ENCODE measurements around the gene NFASC. TPM values are rescaled to one million over a fixed set of nuclear protein-coding genes. Genes with fewer than 3 reads are reported as not detected.
A peak's percentile ranks its signal among the peaks of the same experiment; 100 is the strongest.

The NFASC gene
- total RNA-seq, 2 experiments from 2014 or later = 0.10 to 0.20 TPM

- intact Hi-C loops (cut with micrococcal nuclease) = no loop called here
- DNase-seq = peak; percentile 59
- Mint-ChIP-seq H3K36me3 (ENCODE audit: low read depth) (no peaks in the 10 kb centered on the region), H3K27ac (no peak overlapping the region), H3K27me3 (ENCODE audit: low read depth) (peaks cover 17% of the 10 kb centered on the region), H3K4me1 (ENCODE audit: low read depth) (no peaks in the 10 kb centered on the region), H3K4me3 (no peak overlapping the region), H3K9me3 (no peaks in the 10 kb centered on the region)
- CTCF ChIA-PET = interaction anchor here (0.8 kb wide), 1 partner anchor 31 kb away, joined by 3 read pairs; no protein-coding TSS in a partner anchor
These were observed 33.1 kb upstream of the NFASC start for GRCh38 chr1:204837440-204838084.

- Mint-ChIP-seq H3K4me1 (ENCODE audit: low read depth) (no peaks in the 10 kb centered on the region), H3K27ac (no peak overlapping the region), H3K9me3 (no peaks in the 10 kb centered on the region), H3K36me3 (ENCODE audit: low read depth) (no peaks in the 10 kb centered on the region), H3K27me3 (ENCODE audit: low read depth) (peaks cover 8% of the 10 kb centered on the region), H3K4me3 (no peak overlapping the region)
- CTCF ChIA-PET = interaction anchor here (2.1 kb wide), 1 partner anchor 34 kb away, joined by 8 read pairs; no protein-coding TSS in a partner anchor
- DNase-seq = no peak
- intact Hi-C loops (cut with micrococcal nuclease) = no loop called here
These were observed 29.3 kb upstream of the NFASC start for GRCh38 chr1:204841316-204841715.

- DNase-seq = no peak
- Mint-ChIP-seq H3K4me3 (no peak overlapping the region), H3K36me3 (ENCODE audit: low read depth) (no peaks in the 10 kb centered on the region), H3K27me3 (ENCODE audit: low read depth) (peaks cover 8% of the 10 kb centered on the region), H3K27ac (no peak overlapping the region), H3K9me3 (no peaks in the 10 kb centered on the region), H3K4me1 (ENCODE audit: low read depth) (no peaks in the 10 kb centered on the region)
- intact Hi-C loops (cut with micrococcal nuclease) = no loop called here
- CTCF ChIA-PET = interaction anchor here (2.1 kb wide), 1 partner anchor 35 kb away, joined by 8 read pairs; no protein-coding TSS in a partner anchor
These were observed 28.9 kb upstream of the NFASC start for GRCh38 chr1:204841798-204842197.

- intact Hi-C loops (cut with micrococcal nuclease) = no loop called here
- H3K4me3 Mint-ChIP-seq = no peak overlapping the region
- H3K27ac Mint-ChIP-seq = no peak overlapping the region
- DNase-seq = no peak
- CTCF ChIA-PET = interaction anchor here (2.1 kb wide), 1 partner anchor 35 kb away, joined by 8 read pairs; no protein-coding TSS in a partner anchor
- no peaks in the 10 kb centered on the region for H3K4me1 Mint-ChIP-seq (ENCODE audit: low read depth)
- H3K27me3 Mint-ChIP-seq (ENCODE audit: low read depth) = peaks cover 4% of the 10 kb centered on the region
- H3K9me3 Mint-ChIP-seq = no peaks in the 10 kb centered on the region
- no peaks in the 10 kb centered on the region for H3K36me3 Mint-ChIP-seq (ENCODE audit: low read depth)
These were observed 28.3 kb upstream of the NFASC start for GRCh38 chr1:204842369-204842768.

- Mint-ChIP-seq H3K36me3 (ENCODE audit: low read depth) (no peaks in the 10 kb centered on the region), H3K27me3 (ENCODE audit: low read depth) (no peaks in the 10 kb centered on the region), H3K9me3 (no peaks in the 10 kb centered on the region), H3K4me3 (no peak overlapping the region), H3K4me1 (ENCODE audit: low read depth) (no peaks in the 10 kb centered on the region), H3K27ac (no peak overlapping the region)
- intact Hi-C loops (cut with micrococcal nuclease) = no loop called here
- no peak for DNase-seq
- CTCF ChIA-PET = interaction anchor here (2.1 kb wide), 1 partner anchor 36 kb away, joined by 8 read pairs; no protein-coding TSS in a partner anchor
These were observed 27.8 kb upstream of the NFASC start for GRCh38 chr1:204842892-204843291.

- CTCF ChIA-PET = interaction anchor here (0.9 kb wide), 1 partner anchor 40 kb away, joined by 3 read pairs; no protein-coding TSS in a partner anchor
- Mint-ChIP-seq H3K9me3 (no peaks in the 10 kb centered on the region), H3K4me3 (no peak overlapping the region), H3K36me3 (ENCODE audit: low read depth) (no peaks in the 10 kb centered on the region), H3K27me3 (ENCODE audit: low read depth) (no peaks in the 10 kb centered on the region), H3K4me1 (ENCODE audit: low read depth) (no peaks in the 10 kb centered on the region), H3K27ac (no peak overlapping the region)
- intact Hi-C loops (cut with micrococcal nuclease) = no loop called here
- DNase-seq = no peak
These were observed 24.1 kb upstream of the NFASC start for GRCh38 chr1:204846546-204846945.

GRCh38 chr1:204848579-204848978, 22.1 kb upstream of the NFASC start:
- Mint-ChIP-seq H3K4me3 (no peak overlapping the region), H3K27ac (no peak overlapping the region), H3K36me3 (ENCODE audit: low read depth) (no peaks in the 10 kb centered on the region), H3K9me3 (no peaks in the 10 kb centered on the region), H3K4me1 (ENCODE audit: low read depth) (no peaks in the 10 kb centered on the region), H3K27me3 (ENCODE audit: low read depth) (no peaks in the 10 kb centered on the region)
- intact Hi-C loops (cut with micrococcal nuclease) = no loop called here
- DNase-seq = no peak
- CTCF ChIA-PET = interaction anchor here (1.3 kb wide), 1 partner anchor 41 kb away, joined by 3 read pairs; no protein-coding TSS in a partner anchor

- CTCF ChIA-PET = no interaction called here
- intact Hi-C loops (cut with micrococcal nuclease) = no loop called here
- H3K4me3 Mint-ChIP-seq = no peak overlapping the region
- H3K4me1 Mint-ChIP-seq (ENCODE audit: low read depth) = no peaks in the 10 kb centered on the region
- H3K27ac Mint-ChIP-seq = no peak overlapping the region
- no peaks in the 10 kb centered on the region for H3K27me3 Mint-ChIP-seq (ENCODE audit: low read depth)
- H3K36me3 Mint-ChIP-seq (ENCODE audit: low read depth) = no peaks in the 10 kb centered on the region
- H3K9me3 Mint-ChIP-seq = no peaks in the 10 kb centered on the region
- DNase-seq = no peak
These were observed 17.8 kb upstream of the NFASC start for GRCh38 chr1:204852854-204853253.

GRCh38 chr1:204853436-204853835, 17.2 kb upstream of the NFASC start:
- no peak for DNase-seq
- no peaks in the 10 kb centered on the region for H3K4me1 Mint-ChIP-seq (ENCODE audit: low read depth)
- H3K27me3 Mint-ChIP-seq (ENCODE audit: low read depth) = peaks cover 2% of the 10 kb centered on the region
- H3K4me3 Mint-ChIP-seq = no peak overlapping the region
- CTCF ChIA-PET = no interaction called here
- H3K36me3 Mint-ChIP-seq (ENCODE audit: low read depth) = no peaks in the 10 kb centered on the region
- intact Hi-C loops (cut with micrococcal nuclease) = no loop called here
- H3K27ac Mint-ChIP-seq = no peak overlapping the region
- H3K9me3 Mint-ChIP-seq = no peaks in the 10 kb centered on the region

- CTCF ChIA-PET = no interaction called here
- Mint-ChIP-seq H3K9me3 (no peaks in the 10 kb centered on the region), H3K4me3 (no peak overlapping the region), H3K27me3 (ENCODE audit: low read depth) (peaks cover 2% of the 10 kb centered on the region), H3K36me3 (ENCODE audit: low read depth) (no peaks in the 10 kb centered on the region), H3K4me1 (ENCODE audit: low read depth) (no peaks in the 10 kb centered on the region), H3K27ac (no peak overlapping the region)
- no peak for DNase-seq
- intact Hi-C loops (cut with micrococcal nuclease) = no loop called here
These were observed 16.4 kb upstream of the NFASC start for GRCh38 chr1:204854286-204854685.

GRCh38 chr1:204858363-204858821, 12.3 kb upstream of the NFASC start:
- H3K27me3 Mint-ChIP-seq (ENCODE audit: low read depth) = peaks cover 7% of the 10 kb centered on the region
- no peak for DNase-seq
- CTCF ChIA-PET = no interaction called here
- H3K4me3 Mint-ChIP-seq = no peak overlapping the region
- no peaks in the 10 kb centered on the region for H3K9me3 Mint-ChIP-seq
- no peak overlapping the region for H3K27ac Mint-ChIP-seq
- no peaks in the 10 kb centered on the region for H3K4me1 Mint-ChIP-seq (ENCODE audit: low read depth)
- H3K36me3 Mint-ChIP-seq (ENCODE audit: low read depth) = no peaks in the 10 kb centered on the region
- intact Hi-C loops (cut with micrococcal nuclease) = no loop called here

GRCh38 chr1:204859861-204860267, 10.8 kb upstream of the NFASC start:
- H3K36me3 Mint-ChIP-seq (ENCODE audit: low read depth) = no peaks in the 10 kb centered on the region
- H3K27me3 Mint-ChIP-seq (ENCODE audit: low read depth) = peaks cover 9% of the 10 kb centered on the region
- H3K4me3 Mint-ChIP-seq = no peak overlapping the region
- H3K27ac Mint-ChIP-seq = no peak overlapping the region
- intact Hi-C loops (cut with micrococcal nuclease) = no loop called here
- H3K9me3 Mint-ChIP-seq = no peaks in the 10 kb centered on the region
- DNase-seq = no peak
- H3K4me1 Mint-ChIP-seq (ENCODE audit: low read depth) = no peaks in the 10 kb centered on the region
- CTCF ChIA-PET = interaction anchor here (2.9 kb wide), 1 partner anchor 53 kb away, joined by 11 read pairs; no protein-coding TSS in a partner anchor

- H3K27me3 Mint-ChIP-seq (ENCODE audit: low read depth) = peaks cover 9% of the 10 kb centered on the region
- DNase-seq = no peak
- H3K4me3 Mint-ChIP-seq = no peak overlapping the region
- H3K27ac Mint-ChIP-seq = no peak overlapping the region
- intact Hi-C loops (cut with micrococcal nuclease) = no loop called here
- no peaks in the 10 kb centered on the region for H3K36me3 Mint-ChIP-seq (ENCODE audit: low read depth)
- H3K4me1 Mint-ChIP-seq (ENCODE audit: low read depth) = no peaks in the 10 kb centered on the region
- H3K9me3 Mint-ChIP-seq = no peaks in the 10 kb centered on the region
- CTCF ChIA-PET = interaction anchor here (1.2 kb wide), 1 partner anchor 59 kb away, joined by 3 read pairs; no protein-coding TSS in a partner anchor
These were observed 7.6 kb upstream of the NFASC start for GRCh38 chr1:204863024-204863423.

Measured in activated naive CD4-positive, alpha-beta T cell treated with anti-CD3 and anti-CD28 coated beads for 36 hours (primary cell).